Measurements from ENCODE around the gene BMF. TPM values are rescaled to one million over a fixed set of nuclear protein-coding genes. Genes with fewer than 3 reads are reported as not detected.

The BMF gene
- polyA plus RNA-seq, 1 donor from 2014 or later: 5.8 TPM

GRCh38 chr15:40040770-40041169 lies 67.9 kb downstream of the BMF start:
- Histone ChIP-seq H2AFZ (ENCODE audit: low read depth, low read length) (no peak overlapping the region), H3K36me3 (ENCODE audit: insufficient read depth, low read length) (peaks cover 6% of the 10 kb centered on the region), H3K9ac (ENCODE audit: low read length) (no peak overlapping the region), H3K27ac (ENCODE audit: low read length) (no peak overlapping the region), H4K20me1 (ENCODE audit: insufficient read depth) (no peaks in the 10 kb centered on the region), H3K4me2 (ENCODE audit: low read length) (no peak overlapping the region), H3K4me3 (ENCODE audit: low read length) (no peak overlapping the region), H3F3A (ENCODE audit: insufficient read depth, low read length, poor library complexity, severe bottlenecking) (no peaks in the 10 kb centered on the region), H3K27me3 (ENCODE audit: insufficient read depth, low read depth, low read length) (no peaks in the 10 kb centered on the region), H3K79me2 (replicated peaks; ENCODE audit: insufficient read depth, low read length) (peaks cover 20% of the 10 kb centered on the region), H3K9me2 (ENCODE audit: insufficient read depth, low read length) (no peaks in the 10 kb centered on the region), H3K9me3 (ENCODE audit: low read length) (no peaks in the 10 kb centered on the region)
- no peak for TF ChIP-seq RAD21 (conservative IDR thresholded peaks at IDR 0.05)
- no peak for TF ChIP-seq MXI1 (conservative IDR thresholded peaks at IDR 0.05; ENCODE audit: poor library complexity, severe bottlenecking)
- TF ChIP-seq SMC3 (conservative IDR thresholded peaks at IDR 0.05; ENCODE audit: poor library complexity): no peak
- TF ChIP-seq TAF1 (IDR thresholded peaks at IDR 0.05; ENCODE audit: low read depth): no peak
- TF ChIP-seq EP300 (conservative IDR thresholded peaks at IDR 0.05; ENCODE audit: poor library complexity, severe bottlenecking): no peak
- no peak for TF ChIP-seq EZH2 (IDR thresholded peaks at IDR 0.05; ENCODE audit: borderline replicate concordance, insufficient read depth, low read length, poor library complexity, severe bottlenecking)
- no peak for TF ChIP-seq CTCF (IDR thresholded peaks at IDR 0.05; ENCODE audit: poor library complexity, severe bottlenecking)
- no peak for TF ChIP-seq POLR2AphosphoS5 (IDR thresholded peaks at IDR 0.05)
- TF ChIP-seq REST (IDR thresholded peaks at IDR 0.05; ENCODE audit: borderline replicate concordance): no peak

GRCh38 chr15:40040293-40040635 lies 68.4 kb downstream of the BMF start:
- Histone ChIP-seq H3K36me3 (ENCODE audit: insufficient read depth, low read length) (peaks cover 6% of the 10 kb centered on the region), H3K27ac (ENCODE audit: low read length) (no peak overlapping the region), H3K9ac (ENCODE audit: low read length) (no peak overlapping the region), H3K27me3 (ENCODE audit: insufficient read depth, low read depth, low read length) (no peaks in the 10 kb centered on the region), H4K20me1 (ENCODE audit: insufficient read depth) (no peaks in the 10 kb centered on the region), H3K4me3 (ENCODE audit: low read length) (no peak overlapping the region), H3K4me2 (ENCODE audit: low read length) (no peak overlapping the region), H3F3A (ENCODE audit: insufficient read depth, low read length, poor library complexity, severe bottlenecking) (no peaks in the 10 kb centered on the region), H3K79me2 (replicated peaks; ENCODE audit: insufficient read depth, low read length) (peaks cover 20% of the 10 kb centered on the region), H3K9me3 (ENCODE audit: low read length) (no peaks in the 10 kb centered on the region), H2AFZ (ENCODE audit: low read depth, low read length) (no peak overlapping the region), H3K9me2 (ENCODE audit: insufficient read depth, low read length) (no peaks in the 10 kb centered on the region)
- no peak for TF ChIP-seq MXI1 (conservative IDR thresholded peaks at IDR 0.05; ENCODE audit: poor library complexity, severe bottlenecking)
- TF ChIP-seq POLR2AphosphoS5 (IDR thresholded peaks at IDR 0.05): no peak
- no peak for TF ChIP-seq CTCF (IDR thresholded peaks at IDR 0.05; ENCODE audit: poor library complexity, severe bottlenecking)
- no peak for TF ChIP-seq EP300 (conservative IDR thresholded peaks at IDR 0.05; ENCODE audit: poor library complexity, severe bottlenecking)
- TF ChIP-seq TAF1 (IDR thresholded peaks at IDR 0.05; ENCODE audit: low read depth): no peak
- no peak for TF ChIP-seq RAD21 (conservative IDR thresholded peaks at IDR 0.05)
- TF ChIP-seq EZH2 (IDR thresholded peaks at IDR 0.05; ENCODE audit: borderline replicate concordance, insufficient read depth, low read length, poor library complexity, severe bottlenecking): no peak
- no peak for TF ChIP-seq SMC3 (conservative IDR thresholded peaks at IDR 0.05; ENCODE audit: poor library complexity)
- TF ChIP-seq REST (IDR thresholded peaks at IDR 0.05; ENCODE audit: borderline replicate concordance): no peak
